ENCODE measurements around the gene FRAT1.

DNA sequence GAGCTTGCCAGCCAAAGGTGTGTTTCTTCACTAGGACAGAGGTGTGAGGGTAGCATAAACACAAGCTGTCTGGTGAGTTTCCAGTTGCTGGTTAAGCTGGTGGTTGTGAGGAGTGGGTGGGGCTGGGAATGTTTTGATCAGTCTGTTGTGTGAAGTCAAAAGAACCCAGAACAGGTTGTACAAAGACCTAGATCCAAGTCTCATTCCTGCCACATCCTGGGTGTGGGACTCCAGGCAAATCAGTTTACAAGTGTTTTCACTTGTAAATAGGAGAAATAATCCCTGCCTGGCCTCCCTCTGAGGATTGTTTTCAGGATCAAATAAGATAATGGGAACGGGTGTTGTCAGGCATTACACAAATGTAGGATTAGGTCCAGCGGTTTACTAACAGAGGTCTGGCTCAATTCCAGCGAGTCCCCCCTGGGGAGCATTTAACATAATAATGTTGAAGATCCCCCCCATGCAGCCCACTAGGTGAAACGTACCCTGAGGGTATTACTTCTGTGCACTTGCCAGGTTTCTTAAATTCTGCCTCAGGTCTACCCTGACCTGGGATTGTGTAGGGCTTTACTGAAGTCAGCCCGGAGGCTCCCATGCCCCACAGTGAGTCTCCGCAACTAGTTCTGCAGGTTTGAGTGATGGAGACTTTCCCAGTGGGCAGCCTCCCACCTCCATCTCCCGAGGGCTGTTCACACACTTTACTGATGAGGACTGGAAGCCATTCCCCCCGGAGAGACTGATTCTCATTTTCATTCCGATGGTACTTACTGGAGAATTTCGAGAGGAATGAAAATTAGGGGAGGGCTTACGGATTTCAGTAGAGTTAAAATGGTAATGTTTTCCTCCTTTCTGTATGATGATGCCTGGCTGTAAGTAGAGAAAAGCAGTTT is 18.1 kb downstream of the FRAT1 start:
- TF ChIP-seq EP300 (IDR thresholded peaks at IDR 0.05) (no peak), ZFP36 (IDR thresholded peaks at IDR 0.05; ENCODE audit: borderline replicate concordance, partially characterized antibody) (no peak), CEBPB (IDR thresholded peaks at IDR 0.05) (no peak), BHLHE40 (IDR thresholded peaks at IDR 0.05; ENCODE audit: low read depth, low read length) (no peak), TP53 (CRISPR knock-in tag; IDR thresholded peaks at IDR 0.05) (no peak)
- TF ChIP-seq, protein P1, sequence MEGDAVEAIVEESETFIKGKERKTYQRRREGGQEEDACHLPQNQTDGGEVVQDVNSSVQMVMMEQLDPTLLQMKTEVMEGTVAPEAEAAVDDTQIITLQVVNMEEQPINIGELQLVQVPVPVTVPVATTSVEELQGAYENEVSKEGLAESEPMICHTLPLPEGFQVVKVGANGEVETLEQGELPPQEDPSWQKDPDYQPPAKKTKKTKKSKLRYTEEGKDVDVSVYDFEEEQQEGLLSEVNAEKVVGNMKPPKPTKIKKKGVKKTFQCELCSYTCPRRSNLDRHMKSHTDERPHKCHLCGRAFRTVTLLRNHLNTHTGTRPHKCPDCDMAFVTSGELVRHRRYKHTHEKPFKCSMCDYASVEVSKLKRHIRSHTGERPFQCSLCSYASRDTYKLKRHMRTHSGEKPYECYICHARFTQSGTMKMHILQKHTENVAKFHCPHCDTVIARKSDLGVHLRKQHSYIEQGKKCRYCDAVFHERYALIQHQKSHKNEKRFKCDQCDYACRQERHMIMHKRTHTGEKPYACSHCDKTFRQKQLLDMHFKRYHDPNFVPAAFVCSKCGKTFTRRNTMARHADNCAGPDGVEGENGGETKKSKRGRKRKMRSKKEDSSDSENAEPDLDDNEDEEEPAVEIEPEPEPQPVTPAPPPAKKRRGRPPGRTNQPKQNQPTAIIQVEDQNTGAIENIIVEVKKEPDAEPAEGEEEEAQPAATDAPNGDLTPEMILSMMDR (IDR thresholded peaks at IDR 0.05), result no peak

Measured in A549 (cell line).